HG03025 (cell line): ENCODE results near the gene TAX1BP3.

Source experiments
- ATAC-seq: cut with Tn5 transposase; IDR thresholded peaks from one replicate; pipeline ENCODE4 v1.9.1; 2021; ENCODE audit warnings: mild to moderate bottlenecking, moderate library complexity; ENCODE audit not compliant: unreplicated experiment, low FRiP score

The TAX1BP3 gene

GRCh38 chr17:3689262-3690093 lies 21.1 kb upstream of the TAX1BP3 start:
- no peak for ATAC-seq

- ATAC-seq = no peak
Measured at GRCh38 chr17:3688852-3689261, 20.5 kb upstream of the TAX1BP3 start.

- no peak for ATAC-seq
Measured at GRCh38 chr17:3688027-3688553, 19.7 kb upstream of the TAX1BP3 start.

- no peak for ATAC-seq
Measured at GRCh38 chr17:3685174-3685573, 16.8 kb upstream of the TAX1BP3 start.

- ATAC-seq = no peak
Measured at GRCh38 chr17:3683054-3683511, 14.7 kb upstream of the TAX1BP3 start.

- ATAC-seq = no peak
Measured at GRCh38 chr17:3682033-3682432, 13.7 kb upstream of the TAX1BP3 start.

GRCh38 chr17:3681565-3681964 lies 13.2 kb upstream of the TAX1BP3 start:
- ATAC-seq = no peak

GRCh38 chr17:3681057-3681456 lies 12.7 kb upstream of the TAX1BP3 start:
- no peak for ATAC-seq

GRCh38 chr17:3679531-3680126 lies 11.3 kb upstream of the TAX1BP3 start:
- ATAC-seq = no peak

- ATAC-seq = no peak
Measured at GRCh38 chr17:3678821-3679530, 10.6 kb upstream of the TAX1BP3 start.

- no peak for ATAC-seq
Measured at GRCh38 chr17:3678095-3678820, 9.9 kb upstream of the TAX1BP3 start.

GRCh38 chr17:3675886-3676285 lies 7.5 kb upstream of the TAX1BP3 start:
- ATAC-seq = no peak

GRCh38 chr17:3672571-3672970 lies 4.2 kb upstream of the TAX1BP3 start:
- no peak for ATAC-seq

GRCh38 chr17:3669548-3669947 lies 1.2 kb upstream of the TAX1BP3 start:
- ATAC-seq = no peak

GRCh38 chr17:3669085-3669347 lies 638 bp upstream of the TAX1BP3 start:
- peak; percentile 15 for ATAC-seq

- peak; percentile 12 for ATAC-seq
Measured at GRCh38 chr17:3667366-3668278, 756 bp downstream of the TAX1BP3 start.

- ATAC-seq = no peak
Measured at GRCh38 chr17:3666516-3666915, 1.9 kb downstream of the TAX1BP3 start.

- no peak for ATAC-seq
Measured at GRCh38 chr17:3665834-3666233, 2.5 kb downstream of the TAX1BP3 start.

GRCh38 chr17:3663102-3664011 lies 5.0 kb downstream of the TAX1BP3 start:
- ATAC-seq = no peak
